GM18867 (cell line): ENCODE data around the gene KIDINS220.

ENCODE experiments used
- ATAC-seq: cut with Tn5 transposase; IDR thresholded peaks from one replicate; pipeline ENCODE4 v1.9.1; 2021; ENCODE audit warnings: mild to moderate bottlenecking, moderate library complexity; ENCODE audit not compliant: unreplicated experiment

The KIDINS220 gene

GRCh38 chr2:8699839-8700238 lies 137.6 kb downstream of the KIDINS220 start:
- ATAC-seq, result no peak

- no peak for ATAC-seq
Observed at GRCh38 chr2:8697190-8697589, 140.2 kb downstream of the KIDINS220 start.

DNA sequence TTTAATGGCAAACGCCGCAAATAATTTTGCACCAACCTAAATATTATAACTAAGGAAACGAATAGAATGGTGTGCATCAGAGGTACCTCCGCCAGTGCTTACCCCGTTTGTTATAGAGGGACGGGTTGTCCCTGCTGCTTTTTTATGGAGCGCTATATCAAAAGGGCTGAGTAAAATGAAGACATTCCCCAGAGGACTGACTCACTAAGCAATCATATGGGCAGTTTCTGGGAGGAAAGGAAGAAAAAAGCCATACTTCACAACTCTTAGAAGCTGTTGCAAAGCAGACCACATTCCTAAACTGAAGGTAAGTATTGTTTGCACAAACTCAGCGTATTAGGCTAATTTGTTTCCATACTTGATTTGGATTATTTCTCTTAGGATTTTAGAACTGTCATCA lies 142.7 kb downstream of the KIDINS220 start:
- ATAC-seq, result no peak

GRCh38 chr2:8693157-8693821 lies 144.1 kb downstream of the KIDINS220 start:
- no peak for ATAC-seq

- no peak for ATAC-seq
Observed at GRCh38 chr2:8692783-8693156, 144.6 kb downstream of the KIDINS220 start.

DNA sequence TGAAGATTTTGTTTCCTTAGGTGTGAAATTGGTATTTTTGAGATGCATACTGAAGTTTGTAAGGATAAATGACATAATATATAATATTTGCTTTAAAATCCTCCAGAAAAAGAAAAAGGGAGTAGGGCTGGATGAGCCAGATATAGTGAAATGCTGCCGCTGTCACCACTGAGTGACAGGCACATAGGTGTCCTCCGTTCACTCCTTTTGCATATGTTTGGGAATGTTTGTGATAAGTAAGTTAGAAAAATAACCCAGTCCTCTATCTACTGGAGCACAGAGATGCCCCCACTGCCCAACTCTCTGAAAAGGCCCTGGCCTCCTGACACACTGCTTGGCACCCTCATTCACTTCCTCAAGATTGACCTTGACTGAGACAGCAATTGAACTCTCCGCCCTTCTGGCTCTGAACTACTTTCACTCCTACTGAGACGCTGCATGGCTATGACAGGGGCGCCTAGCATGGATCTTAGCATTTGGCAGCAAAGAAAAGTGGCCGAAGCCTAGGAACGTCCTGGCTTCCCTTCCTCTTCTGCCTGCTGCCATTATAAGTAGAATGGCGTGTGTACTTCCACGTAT lies 145.5 kb downstream of the KIDINS220 start:
- no peak for ATAC-seq

DNA sequence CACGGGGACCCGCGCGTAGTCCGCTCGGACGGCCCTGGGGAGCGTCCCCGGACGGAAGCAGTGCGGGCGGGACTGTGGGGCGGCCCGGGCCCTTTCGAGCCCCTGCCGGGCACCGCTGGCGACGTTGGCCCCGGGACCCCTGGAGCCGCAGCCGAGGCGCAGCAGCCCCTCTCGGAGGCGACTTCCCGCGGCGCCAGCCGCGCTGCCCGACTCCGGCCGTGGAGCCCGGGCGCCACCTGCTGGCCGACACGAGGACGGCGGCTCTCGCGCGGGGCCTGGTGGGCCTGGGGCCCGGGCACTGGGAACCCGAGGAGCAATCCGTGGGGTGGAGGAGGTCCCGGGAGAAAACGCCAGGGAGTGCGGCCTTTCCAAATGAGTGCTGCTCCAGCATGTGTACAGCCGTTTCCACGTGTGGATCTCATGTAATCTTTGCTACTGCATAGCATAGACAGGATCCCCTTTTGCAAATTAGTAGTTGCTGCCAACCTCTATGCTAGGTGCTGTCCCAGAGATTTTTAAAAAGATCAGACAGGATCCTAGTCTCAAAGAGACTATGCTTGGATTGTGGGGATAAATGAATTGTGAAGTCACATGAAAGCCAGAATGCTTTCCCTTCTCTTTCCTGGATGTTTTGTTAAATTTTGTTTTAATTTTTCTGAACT lies 151.6 kb downstream of the KIDINS220 start:
- peak; percentile 23 for ATAC-seq

- no peak for ATAC-seq
Observed at GRCh38 chr2:8684878-8685696, 152.3 kb downstream of the KIDINS220 start.

DNA sequence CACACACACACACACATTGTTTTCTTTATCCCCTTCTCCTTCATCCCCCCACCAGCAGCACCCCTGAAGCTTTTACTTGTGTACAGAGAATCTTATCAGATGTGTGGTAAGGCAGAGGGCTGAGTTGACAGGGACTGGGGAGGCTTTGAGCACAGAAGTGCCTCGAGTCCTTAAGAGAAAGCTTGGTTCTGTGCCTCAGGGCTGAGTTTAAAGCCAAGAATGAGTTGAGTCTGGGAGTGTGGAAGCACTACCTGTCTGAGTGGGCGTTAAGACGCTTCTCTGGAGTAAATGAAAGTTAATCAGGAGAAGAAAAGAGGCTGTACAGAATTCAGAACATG lies 152.9 kb downstream of the KIDINS220 start:
- no peak for ATAC-seq

- ATAC-seq, result no peak
Observed at GRCh38 chr2:8682719-8683667, 154.4 kb downstream of the KIDINS220 start.

DNA sequence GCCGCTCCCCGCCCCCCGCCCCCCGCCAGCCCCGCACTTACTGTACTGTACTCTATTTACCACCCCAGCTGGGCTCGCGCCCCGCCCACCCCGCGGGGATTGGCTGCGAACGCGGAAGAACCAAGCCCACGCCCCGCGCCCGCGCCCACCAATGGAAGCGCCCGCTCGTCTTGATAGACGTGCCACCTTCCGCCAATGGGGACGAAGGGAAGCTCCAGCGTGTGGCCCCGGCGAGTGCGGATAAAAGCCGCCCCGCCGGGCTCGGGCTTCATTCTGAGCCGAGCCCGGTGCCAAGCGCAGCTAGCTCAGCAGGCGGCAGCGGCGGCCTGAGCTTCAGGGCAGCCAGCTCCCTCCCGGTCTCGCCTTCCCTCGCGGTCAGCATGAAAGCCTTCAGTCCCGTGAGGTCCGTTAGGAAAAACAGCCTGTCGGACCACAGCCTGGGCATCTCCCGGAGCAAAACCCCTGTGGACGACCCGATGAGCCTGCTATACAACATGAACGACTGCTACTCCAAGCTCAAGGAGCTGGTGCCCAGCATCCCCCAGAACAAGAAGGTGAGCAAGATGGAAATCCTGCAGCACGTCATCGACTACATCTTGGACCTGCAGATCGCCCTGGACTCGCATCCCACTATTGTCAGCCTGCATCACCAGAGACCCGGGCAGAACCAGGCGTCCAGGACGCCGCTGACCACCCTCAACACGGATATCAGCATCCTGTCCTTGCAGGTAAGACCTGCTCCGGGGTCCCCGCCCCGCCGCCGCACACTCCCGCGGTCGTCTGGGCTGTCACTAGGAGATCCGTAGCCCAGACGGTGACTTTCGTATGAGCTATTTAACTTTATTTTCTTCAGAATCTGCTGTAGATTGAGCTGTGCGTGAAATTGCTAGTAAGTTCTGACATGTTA lies 155.4 kb downstream of the KIDINS220 start, which contains the start of gene ID2:
Gene ID2, plus strand, starts transcription at position 271 of the 907 bp plus-strand sequence. Its CDS starts 110 bp downstream, at position 381.
- ATAC-seq, result peak; percentile 60

DNA sequence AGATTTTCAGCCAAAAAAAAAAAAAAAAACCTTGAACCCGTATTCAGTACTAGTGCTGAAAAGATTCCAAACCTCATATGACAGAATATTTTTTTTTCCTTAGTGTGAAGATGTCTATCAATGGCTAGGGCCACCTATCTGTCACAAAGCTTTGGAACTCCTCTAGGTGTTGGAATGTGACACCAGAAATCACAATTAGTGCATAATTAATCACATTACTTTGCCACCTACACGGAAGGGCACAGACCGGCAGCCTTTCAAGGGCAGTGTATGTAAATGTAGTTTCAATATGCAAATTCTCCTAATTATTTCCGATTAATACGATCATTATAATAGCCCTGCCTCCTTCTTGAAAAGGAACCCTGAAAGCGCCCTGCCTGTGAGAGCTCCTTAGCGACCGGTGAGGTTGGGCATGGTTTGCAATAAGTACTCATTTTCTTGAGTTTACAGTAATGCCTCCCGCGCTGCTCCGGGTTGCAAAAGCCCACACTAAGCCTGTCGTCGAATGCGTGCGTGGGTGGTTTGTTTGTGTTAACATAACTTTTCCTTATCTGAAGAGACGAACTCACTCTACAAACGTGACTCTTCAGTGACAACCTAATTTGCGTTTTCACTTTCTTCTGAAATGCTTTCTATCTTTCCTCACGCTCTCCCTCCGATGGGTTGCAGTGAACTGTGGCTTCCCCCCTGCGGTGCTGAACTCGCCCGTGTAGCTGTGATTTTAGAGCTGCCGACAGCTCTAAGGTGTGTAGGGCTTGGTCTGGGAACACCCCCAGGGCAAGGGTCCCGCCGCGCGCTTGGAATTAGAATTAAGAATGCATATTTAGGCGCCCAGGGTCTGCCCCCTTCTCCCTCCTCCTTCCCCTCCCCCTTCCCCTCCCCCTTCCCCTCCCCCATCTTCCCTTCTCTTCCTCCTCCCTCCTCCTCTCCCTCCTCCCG lies 156.3 kb downstream of the KIDINS220 start:
- peak; percentile 7 for ATAC-seq

GRCh38 chr2:8679827-8680731 lies 157.3 kb downstream of the KIDINS220 start:
- no peak for ATAC-seq

- no peak for ATAC-seq
Observed at GRCh38 chr2:8679567-8679826, 157.9 kb downstream of the KIDINS220 start.
